ENCODE results near the gene ALDH9A1. TPM values are rescaled to one million over a fixed set of nuclear protein-coding genes. Genes with fewer than 3 reads are reported as not detected.

The ALDH9A1 gene
- total RNA-seq, 1 experiment from 2014 or later = 34.8 TPM

- no peak for DNase-seq (ENCODE audit: low spot score)
Measured at GRCh38 chr1:165623624-165624023, 74.7 kb downstream of the ALDH9A1 start.

- no peak for DNase-seq (ENCODE audit: low spot score)
Measured at GRCh38 chr1:165619647-165620151, 78.7 kb downstream of the ALDH9A1 start.

DNA sequence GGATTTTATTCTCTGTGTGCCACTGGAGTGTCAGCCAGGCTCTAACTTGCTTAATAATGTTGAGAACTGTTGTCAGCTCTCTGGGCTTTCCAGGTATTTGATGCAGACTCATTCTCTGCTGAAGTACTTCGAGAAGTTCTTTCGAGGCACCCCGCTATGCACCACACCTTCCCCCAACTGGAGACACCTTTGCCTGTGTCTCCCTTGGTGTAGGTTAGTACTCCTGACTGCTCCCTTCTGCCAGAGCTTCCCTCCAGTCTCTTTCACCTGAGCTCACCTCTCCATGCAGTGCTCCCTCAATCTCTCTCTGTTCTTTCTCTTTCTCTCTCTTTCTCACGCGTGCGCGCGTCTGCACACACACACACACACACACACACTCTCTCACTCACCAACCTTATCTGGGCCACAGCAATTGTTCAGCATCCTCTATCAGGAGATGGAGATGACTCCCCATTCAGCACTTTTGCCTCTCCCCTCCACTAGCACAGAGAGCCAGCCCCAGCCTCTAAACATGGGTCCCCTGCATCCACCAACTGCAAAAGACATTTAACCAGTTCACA lies 81.3 kb downstream of the ALDH9A1 start:
- no peak for DNase-seq (ENCODE audit: low spot score)

DNA sequence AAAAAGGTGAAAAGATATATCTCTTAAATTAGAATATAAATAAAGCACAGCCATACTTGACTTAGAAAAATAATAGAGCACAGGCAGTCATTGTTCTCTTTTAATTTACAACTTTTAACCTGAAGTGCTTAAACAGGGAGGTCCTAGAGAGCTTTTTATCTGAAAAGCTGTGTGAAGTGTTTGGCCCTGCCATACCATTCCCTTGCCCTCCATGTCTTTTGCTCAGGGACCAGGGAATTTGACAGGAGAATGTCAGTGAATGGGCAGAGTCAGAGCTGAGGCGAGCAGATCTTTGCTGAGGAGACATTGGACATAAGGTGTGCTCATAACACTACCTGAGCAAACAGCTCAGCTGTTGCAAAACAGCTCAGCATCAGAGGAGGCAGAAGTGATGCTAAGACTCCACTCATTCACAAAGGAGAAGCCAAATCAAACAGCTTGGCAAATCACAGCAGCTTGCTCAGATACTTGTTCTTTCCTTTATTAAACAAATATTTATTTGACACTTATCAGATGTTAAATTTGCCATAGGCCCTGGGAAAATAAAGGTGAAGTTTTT lies 82.2 kb downstream of the ALDH9A1 start:
- DNase-seq (ENCODE audit: low spot score) = no peak

Other genes with a start within 250 kb of the ALDH9A1 start
- gene LRRC52, start 154.6 kb downstream of the ALDH9A1 start, total RNA-seq (2014; rRNA removed; shearing (Covaris generic)) = not detected in 2 replicates
- 128 and 140 TPM in 2 replicates for gene MGST3, start 67.3 kb downstream of the ALDH9A1 start, total RNA-seq (2014; rRNA removed; shearing (Covaris generic))
- 139 and 158 TPM in 2 replicates for gene TMCO1, start 70.3 kb upstream of the ALDH9A1 start, total RNA-seq (2014; rRNA removed; shearing (Covaris generic))
- gene UCK2, start 129.1 kb upstream of the ALDH9A1 start, total RNA-seq (2014; rRNA removed; shearing (Covaris generic)) = 71.4 and 78.9 TPM in 2 replicates